GM21515 (cell line): ENCODE measurements around the gene PPP1R37.

ENCODE experiments used
- ATAC-seq: cut with Tn5 transposase; IDR thresholded peaks from one replicate; pipeline ENCODE4 v1.9.1; 2021; ENCODE audit not compliant: unreplicated experiment

The PPP1R37 gene

GRCh38 chr19:45166723-45167252 is 73.8 kb downstream of the PPP1R37 start:
- no peak for ATAC-seq

- ATAC-seq = no peak
Measured at GRCh38 chr19:45168767-45169351, 75.9 kb downstream of the PPP1R37 start.

GRCh38 chr19:45169602-45170001 is 76.6 kb downstream of the PPP1R37 start:
- ATAC-seq = no peak

- ATAC-seq = no peak
Measured at GRCh38 chr19:45170146-45171106, 77.4 kb downstream of the PPP1R37 start.

GRCh38 chr19:45171211-45171623 is 78.2 kb downstream of the PPP1R37 start:
- ATAC-seq = no peak

- no peak for ATAC-seq
Measured at GRCh38 chr19:45172173-45172572, 79.2 kb downstream of the PPP1R37 start.

GRCh38 chr19:45172611-45173208 is 79.7 kb downstream of the PPP1R37 start:
- no peak for ATAC-seq

- no peak for ATAC-seq
Measured at GRCh38 chr19:45173816-45174215, 80.8 kb downstream of the PPP1R37 start.

- no peak for ATAC-seq
Measured at GRCh38 chr19:45175515-45176345, 82.8 kb downstream of the PPP1R37 start.

- ATAC-seq = no peak
Measured at GRCh38 chr19:45177817-45178261, 84.9 kb downstream of the PPP1R37 start, which contains the start of gene TRAPPC6A. TSS of gene TRAPPC6A (minus strand) at chr19:45178237. CDS start at chr19:45178218, 19 bp downstream.

GRCh38 chr19:45178262-45179071 is 85.5 kb downstream of the PPP1R37 start, which contains the start of gene BLOC1S3:
TSS of gene BLOC1S3 (plus strand) at chr19:45178784. CDS start at chr19:45179297, 513 bp downstream.
- peak; percentile 81 for ATAC-seq

- ATAC-seq = no peak
Measured at GRCh38 chr19:45179072-45179891, 86.3 kb downstream of the PPP1R37 start.

- no peak for ATAC-seq
Measured at GRCh38 chr19:45179892-45180370, 87.0 kb downstream of the PPP1R37 start.

GRCh38 chr19:45180936-45181335 is 88.0 kb downstream of the PPP1R37 start:
- ATAC-seq = no peak

GRCh38 chr19:45182758-45183157 is 89.8 kb downstream of the PPP1R37 start:
- ATAC-seq = no peak

- no peak for ATAC-seq
Measured at GRCh38 chr19:45184115-45184514, 91.1 kb downstream of the PPP1R37 start.

GRCh38 chr19:45186509-45187334 is 93.7 kb downstream of the PPP1R37 start:
- no peak for ATAC-seq
